Nucleus accumbens (tissue), 56 donors: ENCODE results near the gene MAPK8IP1.

Source experiments
- DNase-seq, 56 donors: peaks; one replicate each; lab custom pipeline; 2025; lab: John Stamatoyannopoulos, UW

Gene MAPK8IP1

DNA sequence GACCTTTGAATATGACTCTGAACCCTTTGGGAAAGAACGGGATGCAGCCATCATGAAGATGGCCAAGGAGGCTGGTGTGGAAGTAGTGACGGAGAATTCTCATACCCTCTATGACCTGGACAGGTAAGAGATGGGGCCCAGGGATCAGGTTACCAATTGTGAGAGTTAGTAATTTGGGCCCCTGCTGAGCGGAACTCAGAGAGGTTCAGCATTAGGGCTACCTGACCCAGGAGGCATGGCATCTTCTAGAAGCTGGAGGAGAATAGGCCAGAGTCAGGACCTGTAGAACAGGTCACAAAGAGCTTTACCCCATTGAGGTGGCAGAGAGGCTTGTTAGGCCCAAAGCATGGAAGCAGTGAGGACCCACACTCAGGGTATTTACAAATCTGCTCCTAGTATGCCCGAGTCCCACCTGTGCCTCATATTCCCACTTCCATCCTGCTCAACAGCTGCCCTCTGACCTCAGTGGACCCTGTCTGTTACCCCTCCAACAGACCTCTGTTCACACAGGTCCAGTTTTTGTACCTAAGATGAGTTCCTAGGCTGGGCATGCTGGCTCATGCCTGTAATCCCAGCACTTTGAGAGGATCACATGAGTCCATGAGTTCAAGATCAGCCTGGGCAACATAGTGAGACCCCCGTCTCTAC lies 26.6 kb upstream of the MAPK8IP1 start:
- no peak for DNase-seq

DNA sequence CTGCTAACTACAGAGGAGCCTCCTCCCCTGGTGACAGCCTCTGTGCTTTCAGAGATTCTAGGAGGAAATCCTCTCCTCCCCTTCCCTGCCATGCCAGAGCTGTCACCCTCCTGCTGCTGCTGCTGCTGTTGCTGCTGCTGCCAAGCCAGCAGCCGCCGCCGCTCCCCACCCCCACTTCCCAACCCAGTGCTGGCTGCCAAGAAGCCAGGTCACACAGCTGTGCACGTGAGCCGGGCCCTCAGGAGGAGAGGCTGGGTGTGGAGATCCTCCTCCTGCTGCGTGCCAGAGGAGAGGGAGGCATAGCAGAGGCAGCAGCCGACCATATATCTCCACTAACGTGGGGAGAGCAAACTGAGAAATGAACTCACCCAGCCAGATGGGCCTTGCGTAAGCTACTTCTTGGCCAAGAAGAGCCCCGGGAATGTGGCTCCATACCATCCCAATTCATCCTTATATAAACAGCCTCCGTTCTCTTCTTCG lies 25.8 kb upstream of the MAPK8IP1 start:
- DNase-seq: peak in 55 of 56 donors; percentile 31 to 93 (median 82)

DNA sequence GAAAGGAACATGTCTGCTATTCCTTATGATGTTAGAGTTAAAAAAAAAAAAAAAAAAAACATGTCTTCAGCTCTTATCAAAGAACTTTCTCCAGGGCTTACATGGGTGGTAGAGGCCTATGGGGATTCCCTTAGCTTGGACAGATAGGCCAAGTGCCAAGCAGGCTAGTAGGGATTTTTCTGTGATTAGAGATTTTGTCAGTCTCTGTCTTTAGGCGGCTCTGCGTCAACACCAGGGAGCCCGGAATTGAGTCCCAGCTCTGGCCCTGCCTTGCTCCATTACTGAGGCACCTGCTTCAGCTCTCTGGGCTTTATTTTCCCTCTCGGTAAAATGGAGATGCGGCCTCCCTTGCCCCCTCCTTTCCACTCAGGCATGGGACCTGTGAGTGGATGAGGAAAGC lies 25.1 kb upstream of the MAPK8IP1 start:
- DNase-seq: no peak

DNA sequence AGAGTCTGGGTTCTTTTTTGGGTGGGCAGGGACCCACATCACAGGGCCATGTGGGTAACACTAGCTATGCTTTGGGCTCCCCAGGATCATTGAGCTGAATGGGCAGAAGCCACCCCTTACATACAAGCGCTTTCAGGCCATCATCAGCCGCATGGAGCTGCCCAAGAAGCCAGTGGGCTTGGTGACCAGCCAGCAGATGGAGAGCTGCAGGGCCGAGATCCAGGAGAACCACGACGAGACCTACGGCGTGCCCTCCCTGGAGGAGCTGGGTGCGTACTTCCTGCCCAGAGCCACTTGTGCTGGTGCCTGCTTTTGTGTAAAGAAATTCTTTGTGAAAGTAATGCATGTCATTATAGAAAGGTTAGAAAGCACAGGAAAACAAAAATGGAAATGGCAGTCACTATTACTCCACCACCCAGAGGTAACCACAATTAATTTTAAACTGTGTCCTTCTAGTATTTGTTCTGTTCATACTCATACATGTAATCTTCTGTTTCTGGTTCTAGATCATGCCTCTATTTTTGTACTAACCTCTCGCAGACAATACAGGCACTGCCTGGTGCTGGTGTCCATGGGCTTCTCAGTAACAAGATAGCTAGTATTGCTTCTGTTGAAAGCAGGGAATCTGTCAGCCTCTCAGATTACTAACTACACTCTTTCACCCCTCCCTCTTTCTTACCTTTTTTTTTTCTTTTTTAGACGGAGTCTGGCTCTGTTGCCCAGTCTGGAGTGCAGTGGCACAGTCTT lies 24.5 kb upstream of the MAPK8IP1 start:
- peak in 4 of 56 donors; percentile 10 to 38 (median 24) for DNase-seq

DNA sequence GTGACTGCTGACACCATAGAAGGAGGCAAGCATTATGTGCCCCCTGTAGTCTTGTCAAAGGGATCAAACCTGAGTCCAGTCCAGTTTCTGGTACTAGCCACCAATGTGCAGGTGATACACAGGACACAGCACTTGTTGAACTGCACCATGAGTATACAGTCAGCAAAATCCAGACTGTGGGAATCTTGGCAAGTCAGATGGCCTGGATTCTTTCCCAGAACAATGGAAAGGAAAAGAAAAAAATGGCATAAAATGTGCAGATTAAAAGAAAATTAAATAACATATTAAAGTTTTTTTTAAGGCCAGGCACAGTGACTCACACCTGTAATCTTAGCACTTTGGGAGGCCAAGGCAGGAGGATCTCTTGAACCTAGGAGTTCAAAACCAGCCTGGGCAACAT lies 21.4 kb upstream of the MAPK8IP1 start:
- DNase-seq: no peak

DNA sequence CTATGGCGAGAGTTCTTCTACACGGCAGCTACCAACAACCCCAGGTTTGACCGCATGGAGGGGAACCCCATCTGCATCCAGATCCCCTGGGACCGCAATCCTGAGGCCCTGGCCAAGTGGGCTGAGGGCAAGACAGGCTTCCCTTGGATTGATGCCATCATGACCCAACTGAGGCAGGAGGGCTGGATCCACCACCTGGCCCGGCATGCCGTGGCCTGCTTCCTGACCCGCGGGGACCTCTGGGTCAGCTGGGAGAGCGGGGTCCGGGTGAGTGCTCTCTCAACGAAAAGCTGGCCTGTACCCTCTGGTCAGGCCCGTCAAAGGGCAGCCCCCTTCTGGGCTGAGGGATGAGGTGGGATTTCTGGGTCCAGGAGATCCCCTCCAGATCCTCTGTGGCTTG lies 15.9 kb upstream of the MAPK8IP1 start:
- no peak for DNase-seq

DNA sequence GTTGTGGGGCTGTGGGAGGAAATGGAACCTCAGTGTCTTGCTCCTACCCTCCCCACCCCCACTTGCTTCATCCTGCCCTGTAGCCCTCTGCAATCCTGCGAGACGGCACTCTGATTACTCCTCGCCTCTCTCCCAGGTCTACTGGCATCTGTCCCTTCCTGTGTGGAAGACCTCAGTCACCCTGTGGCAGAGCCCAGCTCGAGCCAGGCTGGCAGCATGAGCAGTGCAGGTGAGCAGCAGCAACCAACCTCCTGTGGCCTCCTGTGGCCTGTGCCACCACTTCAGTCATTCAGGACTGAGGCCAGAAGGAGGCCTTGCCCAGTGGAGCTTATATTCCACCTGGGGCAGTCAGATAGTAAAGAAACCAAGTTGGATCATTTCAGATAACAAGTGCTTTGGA lies 14.7 kb upstream of the MAPK8IP1 start:
- DNase-seq: no peak

DNA sequence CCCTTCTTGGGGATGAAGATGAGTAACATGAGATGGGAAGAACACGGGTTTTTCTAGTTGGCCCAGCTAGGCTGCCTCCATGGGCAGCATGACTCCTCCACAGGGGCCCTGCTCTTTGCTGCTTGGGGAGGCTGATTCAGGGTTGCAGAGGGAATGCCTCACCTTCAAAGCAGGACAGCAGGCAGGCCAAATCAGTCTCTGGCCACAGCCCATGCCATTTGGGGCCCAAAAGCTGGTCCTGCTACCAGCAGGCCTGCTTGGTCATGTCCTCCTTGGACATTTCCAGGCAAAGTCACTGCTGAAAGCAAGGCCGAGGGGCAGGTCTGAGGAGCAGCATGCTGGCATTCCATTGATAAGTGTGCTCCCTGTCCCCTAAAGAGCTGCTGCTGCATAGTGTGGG lies 13.8 kb upstream of the MAPK8IP1 start:
- DNase-seq: no peak

DNA sequence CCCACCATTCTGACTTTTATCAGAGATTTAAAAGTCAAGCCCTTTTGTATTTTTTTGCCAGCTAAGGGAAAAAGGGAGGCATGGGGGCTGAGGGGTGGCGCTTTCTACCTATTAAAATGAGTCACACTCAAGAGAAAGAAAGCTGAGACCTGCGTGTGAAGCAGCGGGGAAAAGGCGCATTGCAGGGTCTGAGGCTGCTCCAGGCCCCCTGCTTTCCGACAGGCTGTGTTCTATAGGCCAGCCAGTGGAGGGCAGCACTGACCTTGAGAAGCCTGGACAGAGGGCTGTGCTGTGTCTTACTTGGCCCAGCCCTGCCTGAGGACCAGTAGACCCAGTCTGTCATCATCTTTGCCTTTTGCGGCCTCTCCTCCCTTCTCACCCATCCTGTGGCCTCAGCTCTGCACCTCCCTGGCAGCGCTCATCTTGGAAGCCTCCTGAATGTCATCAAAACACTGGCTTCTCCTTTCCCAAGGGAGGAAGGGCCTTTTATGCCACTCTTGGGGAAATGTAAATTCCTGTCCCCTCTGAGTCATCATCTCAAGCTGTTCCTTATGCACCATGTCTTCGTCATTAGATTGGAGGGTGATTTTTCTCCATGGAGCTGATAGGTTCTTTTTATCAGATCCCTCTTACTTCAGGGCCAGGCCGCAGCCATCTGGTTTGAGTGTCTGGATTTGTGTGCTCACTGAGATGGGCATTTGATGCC lies 12.6 kb upstream of the MAPK8IP1 start:
- DNase-seq: peak in 46 of 56 donors; percentile 9 to 78 (median 52)

DNA sequence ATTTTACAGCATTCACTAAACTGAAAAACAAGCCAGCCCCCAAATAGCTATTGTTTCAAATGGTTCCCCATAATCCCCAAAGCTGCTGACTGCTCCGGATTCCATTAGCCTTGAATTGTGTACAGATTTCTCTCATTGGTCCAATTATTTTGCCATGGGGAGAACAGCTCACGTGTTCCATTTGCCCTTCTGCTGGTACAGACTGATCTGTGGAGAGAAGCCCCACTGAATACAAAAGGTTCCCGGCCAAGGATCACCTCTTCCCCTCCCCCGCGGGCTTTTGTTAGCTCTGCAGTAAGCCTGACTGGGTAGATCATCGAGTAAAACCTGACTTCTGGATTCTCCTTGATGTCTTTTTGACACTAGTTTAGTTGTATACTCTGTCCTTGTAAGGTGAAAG lies 9.1 kb upstream of the MAPK8IP1 start:
- no peak for DNase-seq

DNA sequence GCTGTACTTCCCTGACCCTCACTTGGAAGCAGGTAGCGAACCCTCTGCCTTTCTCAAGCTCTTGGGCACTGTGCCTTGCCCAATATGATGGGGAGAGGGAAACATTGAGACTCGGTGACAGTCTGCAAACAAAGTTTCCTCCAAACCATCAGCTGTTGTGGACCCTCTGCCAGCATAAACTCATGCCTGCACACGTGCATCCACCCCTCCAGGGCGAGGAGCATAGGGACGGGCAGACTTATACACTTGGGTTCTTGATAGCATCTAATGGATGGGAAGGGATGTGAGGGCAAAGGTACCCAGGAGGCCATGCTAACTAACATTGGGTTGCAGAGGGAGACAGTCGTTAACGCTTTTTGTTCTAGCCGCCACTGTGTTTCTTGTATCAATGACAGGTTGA lies 8.2 kb upstream of the MAPK8IP1 start:
- no peak for DNase-seq

DNA sequence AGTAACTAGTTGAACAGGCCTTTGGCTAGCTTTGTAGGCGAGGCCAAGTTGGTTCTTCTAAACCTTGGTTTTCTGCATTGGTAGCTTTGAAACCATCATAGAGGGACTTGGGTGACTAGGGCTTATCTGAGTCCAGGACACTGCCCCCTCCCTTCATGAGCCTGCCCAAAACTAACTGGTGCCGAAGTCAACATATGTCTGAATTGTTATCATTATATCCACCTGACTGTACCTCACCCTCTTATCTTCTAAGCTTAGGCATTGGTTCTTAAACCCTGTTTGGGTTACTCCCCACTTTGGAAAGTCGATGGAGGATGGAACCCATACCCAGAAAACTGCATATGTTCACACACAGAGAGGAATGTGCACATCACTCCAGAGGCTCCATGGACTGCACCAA lies 7.6 kb upstream of the MAPK8IP1 start:
- no peak for DNase-seq

DNA sequence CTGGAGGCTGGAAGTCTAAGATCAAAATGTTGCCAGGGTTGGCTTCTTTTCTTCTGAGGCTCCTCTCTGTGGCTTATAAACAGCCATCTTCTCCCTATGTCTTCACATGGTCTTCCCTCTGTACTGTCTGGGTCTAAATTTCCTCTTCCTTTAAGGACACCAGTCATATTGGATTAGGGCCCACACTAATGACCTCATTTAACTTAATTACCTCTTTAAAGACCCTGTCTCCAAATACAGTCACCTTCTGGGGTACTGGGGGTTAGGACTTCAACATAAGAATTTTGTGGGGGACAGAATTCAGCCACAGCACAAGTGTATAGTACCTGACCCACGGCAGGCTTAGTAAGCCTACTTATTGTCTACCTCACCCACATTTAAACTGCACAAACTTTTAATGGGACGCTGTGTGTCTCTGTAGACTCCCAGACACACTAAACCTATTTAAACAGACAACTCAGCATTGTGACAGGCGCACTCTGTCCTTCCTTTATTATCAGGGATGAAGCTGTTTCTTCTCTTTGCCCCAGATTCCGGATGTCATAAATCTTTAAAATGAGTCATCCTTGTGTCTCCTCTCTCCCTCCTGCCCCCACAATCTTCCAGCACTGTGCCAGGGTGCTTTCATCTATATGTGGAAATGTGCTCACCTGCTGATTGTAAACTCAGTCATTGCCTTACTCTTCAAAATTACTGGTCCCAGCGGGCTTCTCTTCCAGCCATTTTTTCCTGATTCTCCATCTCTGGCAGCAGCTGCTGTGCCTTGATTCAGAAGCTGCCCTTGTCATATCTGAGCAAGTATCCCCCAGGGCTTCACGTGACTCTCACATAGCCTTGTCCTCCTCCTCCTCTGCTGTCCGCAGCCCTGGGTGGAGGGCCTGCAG lies 5.4 kb upstream of the MAPK8IP1 start:
- DNase-seq: peak in 22 of 56 donors; percentile 15 to 72 (median 36)

DNA sequence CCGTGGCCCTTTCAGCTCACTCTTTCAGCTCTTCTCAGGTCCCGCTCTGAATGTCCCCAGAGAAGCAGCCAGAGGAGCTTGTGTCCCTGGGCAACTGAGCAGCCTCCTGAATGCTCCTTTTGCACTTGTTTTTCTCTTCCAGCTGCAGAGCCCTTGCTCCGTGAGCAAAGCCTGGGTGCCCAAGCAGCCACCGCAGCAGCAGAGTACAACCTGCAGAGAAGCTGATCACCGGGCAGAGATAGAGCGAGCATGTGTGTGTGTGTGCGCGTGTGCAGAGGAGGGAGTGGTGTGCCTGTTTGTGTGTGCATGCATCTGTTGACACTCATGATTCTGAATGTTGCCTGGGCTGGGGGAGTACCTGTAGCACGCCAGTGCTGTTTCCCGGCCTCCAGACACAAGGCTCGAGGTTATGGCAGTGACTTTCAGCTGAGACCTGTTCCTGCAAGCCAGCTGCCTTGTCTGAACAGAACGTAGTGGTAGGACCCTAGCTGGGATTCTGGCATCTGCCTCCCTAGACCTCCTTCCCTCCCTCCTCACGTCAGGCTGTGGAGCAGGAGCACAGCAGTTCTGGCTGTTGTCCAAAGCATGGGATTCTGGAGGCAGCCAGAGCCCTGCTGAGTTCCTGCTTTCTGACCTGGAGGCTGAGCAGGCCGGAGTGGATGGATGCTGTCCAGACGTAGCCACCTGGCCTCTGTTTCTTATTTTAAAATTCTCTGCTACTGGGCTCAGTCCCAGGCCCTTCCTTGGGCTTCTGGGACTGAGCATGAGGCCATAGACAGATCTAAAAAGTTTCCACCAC lies 4.5 kb upstream of the MAPK8IP1 start:
- no peak for DNase-seq

DNA sequence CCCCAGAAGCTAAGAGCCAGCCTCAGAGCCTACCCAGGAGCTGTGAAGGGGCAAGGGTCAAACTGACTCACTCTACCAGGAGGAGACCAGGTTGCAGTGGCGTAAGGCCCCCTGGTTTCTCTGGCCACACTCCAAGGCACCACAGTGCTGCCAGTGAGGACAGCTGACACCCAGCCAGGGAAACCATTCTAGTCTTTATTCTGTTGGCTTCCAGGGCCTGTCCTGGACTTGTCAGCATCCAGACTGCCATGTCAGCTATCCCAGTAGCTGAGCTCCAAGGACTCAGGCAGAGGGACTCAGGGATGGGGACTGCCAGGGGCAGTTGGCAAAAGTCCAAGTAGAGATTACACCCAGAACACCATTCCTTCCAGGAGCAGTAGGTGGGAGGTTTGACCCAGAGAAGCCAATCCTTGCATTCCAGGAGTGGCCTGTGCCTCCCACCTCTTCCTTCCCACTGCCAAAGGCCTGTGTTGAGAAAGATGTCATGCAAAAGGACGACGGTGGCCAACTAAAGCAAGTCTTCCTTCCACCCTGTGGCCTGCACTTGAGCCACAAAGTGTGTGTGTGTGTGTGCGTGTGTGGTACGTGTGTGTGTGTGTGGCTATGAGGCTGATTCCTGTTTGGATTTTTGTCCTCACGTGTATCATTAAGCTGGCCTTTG lies 3.6 kb upstream of the MAPK8IP1 start:
- DNase-seq: no peak

DNA sequence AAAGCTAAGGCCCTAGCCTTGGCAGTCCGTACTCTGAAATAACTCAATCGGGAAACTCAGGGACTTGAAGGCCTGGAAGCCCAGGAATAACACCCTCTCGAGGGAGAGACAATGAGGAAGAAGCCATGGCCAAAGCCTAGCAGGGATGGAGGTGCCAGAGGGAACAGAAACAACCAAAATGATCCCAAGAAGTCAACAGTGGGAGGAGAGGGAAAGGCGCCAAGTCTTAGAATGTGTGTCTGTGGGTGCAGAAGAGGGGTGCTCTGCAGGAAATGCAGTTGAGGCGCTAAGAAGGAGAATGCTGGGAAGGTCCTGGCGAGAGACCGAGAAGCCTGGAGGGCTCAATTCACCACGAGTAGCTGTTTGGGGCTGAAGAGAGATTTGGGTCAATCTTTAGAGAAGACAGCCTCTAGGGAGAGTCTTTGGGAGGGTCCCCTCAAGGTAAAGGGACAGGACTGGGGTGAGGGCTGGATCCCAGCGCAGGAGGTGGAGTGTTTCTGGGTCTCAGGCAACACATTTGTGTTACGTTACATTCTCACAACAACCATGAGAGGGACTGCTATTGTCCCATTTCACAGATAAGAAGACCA lies 760 bp upstream of the MAPK8IP1 start:
- DNase-seq: no peak

DNA sequence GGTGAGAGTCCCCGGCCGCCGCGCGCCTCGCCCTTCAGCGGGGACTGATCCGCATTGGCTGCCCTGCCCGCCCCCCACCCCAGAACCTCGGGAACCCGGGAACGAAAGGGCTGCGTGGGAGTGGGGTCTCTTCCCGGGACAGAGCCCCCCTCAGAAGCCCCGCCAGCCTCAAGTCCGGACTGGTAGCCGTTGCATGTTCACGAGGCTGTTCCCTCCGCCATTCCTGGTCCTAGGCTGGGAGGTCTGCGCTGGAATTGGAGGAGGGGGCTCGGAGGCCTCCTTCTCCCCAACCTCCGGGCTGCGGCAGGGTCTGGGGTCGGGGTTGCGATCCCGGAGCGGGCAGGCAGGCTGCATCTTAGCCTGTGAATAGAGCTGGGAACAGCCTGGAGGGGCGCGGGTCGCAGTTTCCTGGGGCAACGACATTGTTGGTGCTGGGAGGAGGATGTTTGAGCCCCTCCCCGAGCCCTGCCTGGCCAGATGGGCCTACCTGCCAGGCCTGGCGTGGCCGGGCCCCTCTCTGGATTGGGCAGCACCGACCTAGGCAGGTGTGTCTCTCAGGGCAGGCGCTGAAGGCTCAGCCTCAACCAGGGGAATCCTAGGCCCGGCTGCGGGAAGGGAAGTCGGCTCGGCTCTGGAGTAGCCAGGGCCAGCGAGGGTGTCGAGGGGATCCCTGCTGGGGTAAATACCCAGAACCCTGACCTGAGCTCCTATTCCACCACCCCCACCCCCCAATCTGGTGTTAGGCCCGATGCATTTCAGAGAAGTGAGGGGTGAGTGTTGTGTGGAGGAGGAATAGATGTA lies 670 bp downstream of the MAPK8IP1 start:
- peak in 1 of 56 donors; percentile 64 for DNase-seq
